Gastroesophageal sphincter (tissue), 4 donors: ENCODE data around the gene CFAP90. TPM values are rescaled to one million over a fixed set of nuclear protein-coding genes. Genes with fewer than 3 reads are reported as not detected.

Source experiments
- ATAC-seq: fragments of 150-250 bp; one replicate; pipeline ENCODE4 v1.9.1; 2016; ENCODE audit warnings: mild to moderate bottlenecking, moderate library complexity
- H3K27ac ChIP-seq, 4 donors: fragments of 200-600 bp; sonication (generic) in 3 of 4; 1 replicate in 3 of 4; 2 replicates in 1 of 4; pipeline ENCODE4 v1.5.1; 2016 to 2019
- H3K27me3 ChIP-seq: fragments of 200-600 bp; sonication (generic); one replicate; pipeline ENCODE4 v1.5.1; 2019
- H3K36me3 ChIP-seq, 2 donors: fragments of 200-600 bp; sonication (generic); one replicate each; pipeline ENCODE4 v1.5.1; 2019; ENCODE audit warnings: control low read depth in 1 of 2
- H3K4me1 ChIP-seq, 3 donors: fragments of 200-600 bp; sonication (generic); 1 replicate in 2 of 3; 2 replicates in 1 of 3; pipeline ENCODE4 v1.5.1; 2016 to 2019; ENCODE audit warnings: control low read depth in 2 of 3
- H3K4me3 ChIP-seq, 2 donors: fragments of 200-600 bp; sonication (generic); one replicate each; pipeline ENCODE4 v1.5.1; 2019; ENCODE audit warnings: mild to moderate bottlenecking in 1 of 2, moderate library complexity in 1 of 2
- H3K9me3 ChIP-seq, 3 donors: fragments of 200-600 bp; sonication (generic); one replicate each; pipeline ENCODE4 v1.5.1; 2017 to 2019; ENCODE audit warnings: control low read depth in 2 of 3
- EP300 ChIP-seq: sonication (generic); formaldehyde crosslinking; IDR thresholded peaks from one replicate; pipeline ENCODE4 v1.6.1; 2017; ENCODE audit warnings: antibody characterized with exemption, mild to moderate bottlenecking
- POLR2A ChIP-seq, 2 donors: fragments of 450-650 bp; IDR thresholded peaks; one replicate each; pipeline ENCODE4 v1.6.1; 2017; ENCODE audit warnings: antibody characterized with exemption in 2 of 2, mild to moderate bottlenecking in 2 of 2, moderate library complexity in 1 of 2
- POLR2AphosphoS5 ChIP-seq: sonication (generic); formaldehyde crosslinking; IDR thresholded peaks from one replicate; pipeline ENCODE4 v1.6.1; 2017; ENCODE audit warnings: antibody characterized with exemption
- WGBS, 2 donors: methylation state at CpG; one replicate each; pipeline ENCODE4 v1.1.5; 2018; ENCODE audit warnings: low coverage in 1 of 2; 5-methylcytosine and 5-hydroxymethylcytosine counted together
- total RNA-seq, 4 donors: library from RNA; depleted of rRNA; stranded (reverse); fragments of >200 nt; gene quantifications; one replicate each; pipeline ENCODE4 v1.1.0, GENCODE V29; 2016
- TF ChIP-seq, protein P1 (sequence below), 4 experiments: fragments of 200-600 bp in 2 of 4; fragments of 450-650 bp in 2 of 4; sonication (generic) in 1 of 4; IDR thresholded peaks; one replicate each; pipeline ENCODE4 v1.5.1; 2017 to 2019; ENCODE audit warnings: antibody characterized with exemption in 4 of 4, mild to moderate bottlenecking in 2 of 4, moderate library complexity in 2 of 4

CFAP90 gene
- total RNA-seq, 4 donors from 2014 or later: 0.54 TPM; not detected in 3

DNA sequence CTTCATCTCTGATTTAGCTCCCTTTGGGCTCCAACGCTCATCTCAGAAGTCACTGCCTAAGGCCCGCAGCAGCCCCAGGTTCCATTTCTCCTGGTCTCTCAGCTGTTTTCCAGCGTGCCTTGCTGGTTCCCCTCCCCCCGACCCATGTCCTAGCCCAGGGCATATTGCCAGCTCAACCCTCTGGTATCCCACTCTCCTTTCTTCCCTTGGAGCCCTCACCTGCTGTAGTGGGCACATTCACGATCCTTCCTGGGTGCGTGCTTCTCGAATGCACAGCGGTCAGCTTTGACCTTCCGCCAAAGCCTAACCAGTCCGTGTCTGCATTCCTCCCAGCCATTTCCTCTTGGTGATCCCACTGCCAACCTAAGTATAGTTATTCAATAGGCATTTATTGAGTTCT is 36.1 kb downstream of the CFAP90 start:
- Histone ChIP-seq H3K36me3 (no peaks in the 10 kb centered on the region), H3K27ac (no peak overlapping the region), H3K9me3 (no peaks in the 10 kb centered on the region), H3K4me1 (peaks cover 0 to 7% (median 4%) of the 10 kb centered on the region in 3 donors), H3K4me3 (no peak overlapping the region), H3K27me3 (no peaks in the 10 kb centered on the region)
- ATAC-seq: no peak
- 83 to 93% methylated on average over 3 to 10 of the region's 10 CpGs for WGBS, 2 donors
- TF ChIP-seq EP300: no peak
- no peak for TF ChIP-seq POLR2AphosphoS5
- TF ChIP-seq, protein P1, sequence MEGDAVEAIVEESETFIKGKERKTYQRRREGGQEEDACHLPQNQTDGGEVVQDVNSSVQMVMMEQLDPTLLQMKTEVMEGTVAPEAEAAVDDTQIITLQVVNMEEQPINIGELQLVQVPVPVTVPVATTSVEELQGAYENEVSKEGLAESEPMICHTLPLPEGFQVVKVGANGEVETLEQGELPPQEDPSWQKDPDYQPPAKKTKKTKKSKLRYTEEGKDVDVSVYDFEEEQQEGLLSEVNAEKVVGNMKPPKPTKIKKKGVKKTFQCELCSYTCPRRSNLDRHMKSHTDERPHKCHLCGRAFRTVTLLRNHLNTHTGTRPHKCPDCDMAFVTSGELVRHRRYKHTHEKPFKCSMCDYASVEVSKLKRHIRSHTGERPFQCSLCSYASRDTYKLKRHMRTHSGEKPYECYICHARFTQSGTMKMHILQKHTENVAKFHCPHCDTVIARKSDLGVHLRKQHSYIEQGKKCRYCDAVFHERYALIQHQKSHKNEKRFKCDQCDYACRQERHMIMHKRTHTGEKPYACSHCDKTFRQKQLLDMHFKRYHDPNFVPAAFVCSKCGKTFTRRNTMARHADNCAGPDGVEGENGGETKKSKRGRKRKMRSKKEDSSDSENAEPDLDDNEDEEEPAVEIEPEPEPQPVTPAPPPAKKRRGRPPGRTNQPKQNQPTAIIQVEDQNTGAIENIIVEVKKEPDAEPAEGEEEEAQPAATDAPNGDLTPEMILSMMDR (IDR thresholded peaks at IDR 0.05): no peak
- no peak for TF ChIP-seq POLR2A (IDR thresholded peaks at IDR 0.05)

DNA sequence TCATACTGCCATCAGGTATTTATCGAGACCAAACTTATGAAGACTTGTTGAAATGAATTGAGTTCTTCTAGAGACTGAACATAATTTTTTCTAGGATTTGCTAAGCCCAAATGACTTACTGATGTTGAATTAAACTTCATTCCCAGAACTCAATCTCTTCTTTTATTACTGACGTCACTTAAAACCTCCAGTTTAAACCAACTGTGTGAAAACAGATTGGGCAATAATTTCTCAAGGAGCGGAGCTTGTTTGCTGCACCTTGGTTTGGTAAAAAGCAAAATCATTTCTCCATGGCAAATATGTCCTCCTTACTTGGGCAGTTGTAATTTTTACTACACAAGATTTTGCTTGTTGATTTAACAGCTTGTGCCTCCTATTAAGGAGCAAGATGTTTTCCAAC is 37.4 kb downstream of the CFAP90 start:
- no peak overlapping the region for H3K4me3 ChIP-seq
- no peak overlapping the region for H3K27ac ChIP-seq

DNA sequence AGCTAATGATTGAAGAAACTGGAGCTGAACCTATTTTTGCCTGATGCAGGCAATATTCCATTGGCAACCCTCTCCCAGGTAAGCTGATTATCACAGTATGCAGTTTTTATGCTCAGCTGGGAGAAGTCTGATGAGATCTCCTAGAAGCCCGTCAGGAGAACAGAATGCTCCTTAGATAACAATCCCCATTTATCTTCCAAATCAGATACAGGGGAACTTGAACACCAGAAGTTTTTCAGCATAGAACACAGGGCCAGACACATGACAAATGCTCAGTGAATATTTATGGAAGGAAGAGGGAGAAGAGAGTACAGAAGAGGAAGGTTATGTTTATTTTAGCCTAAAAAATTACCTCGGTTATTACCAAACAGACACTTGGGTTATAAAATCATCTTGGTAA is 37.9 kb downstream of the CFAP90 start:
- Histone ChIP-seq H3K9me3 (no peaks in the 10 kb centered on the region), H3K4me1 (peaks cover 0 to 7% (median 4%) of the 10 kb centered on the region in 3 donors), H3K27ac (peak overlapping the region in 1 of 4 donors; percentile 15), H3K36me3 (no peaks in the 10 kb centered on the region), H3K4me3 (no peak overlapping the region), H3K27me3 (no peaks in the 10 kb centered on the region)
- 13 to 19% methylated on average over 2 of the region's 2 CpGs for WGBS, 2 donors
- no peak for ATAC-seq
- TF ChIP-seq POLR2A (IDR thresholded peaks at IDR 0.05) (no peak), EP300 (no peak), POLR2AphosphoS5 (no peak)
- TF ChIP-seq, protein P1 (IDR thresholded peaks at IDR 0.05): no peak

More for the DNA sequence above, 37.4 kb downstream of the CFAP90 start:
- Histone ChIP-seq H3K9me3 (no peaks in the 10 kb centered on the region), H3K27me3 (no peaks in the 10 kb centered on the region), H3K4me1 (peaks cover 0 to 7% (median 4%) of the 10 kb centered on the region in 3 donors), H3K36me3 (no peaks in the 10 kb centered on the region)
- TF ChIP-seq POLR2AphosphoS5: no peak
- 70 to 71% methylated on average over 3 of the region's 3 CpGs for WGBS, 2 donors
- ATAC-seq: no peak

DNA sequence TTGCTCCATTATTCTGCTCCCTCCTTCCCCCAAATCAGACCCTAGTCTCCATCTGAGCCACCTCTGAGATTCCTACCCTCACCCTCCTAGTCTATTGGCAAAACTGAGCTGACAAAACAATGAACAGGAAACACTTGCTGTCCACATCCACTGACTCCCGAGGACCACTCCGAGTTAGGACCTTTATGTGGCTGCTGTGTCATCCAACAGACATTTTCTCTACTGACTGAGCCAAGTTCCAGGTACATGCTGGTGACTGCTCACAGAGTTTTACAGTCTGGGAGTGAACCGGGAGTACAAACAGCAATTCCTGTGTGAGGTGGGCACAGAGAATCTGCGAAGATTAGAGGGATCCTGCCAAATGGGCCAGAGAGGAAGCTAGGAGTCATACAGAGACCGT is 39.2 kb downstream of the CFAP90 start:
- no peak overlapping the region for H3K27ac ChIP-seq
- no peak overlapping the region for H3K4me3 ChIP-seq
- no peak for ATAC-seq
- no peaks in the 10 kb centered on the region for H3K27me3 ChIP-seq
- WGBS, 2 donors: 68 to 79% methylated on average over 2 to 5 of the region's 5 CpGs
- no peaks in the 10 kb centered on the region for H3K36me3 ChIP-seq
- peaks cover 0 to 7% (median 4%) of the 10 kb centered on the region in 3 donors for H3K4me1 ChIP-seq
- no peak for TF ChIP-seq EP300
- H3K9me3 ChIP-seq: no peaks in the 10 kb centered on the region

DNA sequence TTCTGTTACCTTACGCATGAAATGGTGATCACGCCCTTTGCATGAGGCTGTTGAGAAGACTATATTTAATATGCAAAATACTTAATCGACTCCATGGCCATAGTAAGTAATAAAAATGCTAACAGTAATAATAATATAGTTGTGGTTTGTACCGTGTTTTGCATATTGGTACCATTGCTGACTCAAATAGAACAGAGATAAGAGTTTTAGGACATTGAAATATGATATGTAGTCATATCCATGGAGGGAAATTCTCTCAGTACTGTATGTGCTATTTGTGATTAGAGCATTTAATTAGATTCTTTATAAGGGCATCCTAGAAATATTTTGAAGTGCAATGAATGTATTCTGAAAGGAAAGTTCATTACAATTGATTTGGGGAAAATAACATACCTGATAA is 41.9 kb downstream of the CFAP90 start:
- Histone ChIP-seq H3K27ac (no peak overlapping the region), H3K4me1 (no peaks in the 10 kb centered on the region), H3K9me3 (no peaks in the 10 kb centered on the region), H3K27me3 (no peaks in the 10 kb centered on the region), H3K36me3 (peaks cover 0 to 9% of the 10 kb centered on the region in 2 donors), H3K4me3 (no peak overlapping the region)
- ATAC-seq: no peak
- WGBS, 2 donors: 90 to 91% methylated on average over 4 of the region's 4 CpGs
- TF ChIP-seq, protein P1 (IDR thresholded peaks at IDR 0.05): no peak
- TF ChIP-seq EP300: no peak
- TF ChIP-seq POLR2AphosphoS5: no peak
- no peak for TF ChIP-seq POLR2A (IDR thresholded peaks at IDR 0.05)

DNA sequence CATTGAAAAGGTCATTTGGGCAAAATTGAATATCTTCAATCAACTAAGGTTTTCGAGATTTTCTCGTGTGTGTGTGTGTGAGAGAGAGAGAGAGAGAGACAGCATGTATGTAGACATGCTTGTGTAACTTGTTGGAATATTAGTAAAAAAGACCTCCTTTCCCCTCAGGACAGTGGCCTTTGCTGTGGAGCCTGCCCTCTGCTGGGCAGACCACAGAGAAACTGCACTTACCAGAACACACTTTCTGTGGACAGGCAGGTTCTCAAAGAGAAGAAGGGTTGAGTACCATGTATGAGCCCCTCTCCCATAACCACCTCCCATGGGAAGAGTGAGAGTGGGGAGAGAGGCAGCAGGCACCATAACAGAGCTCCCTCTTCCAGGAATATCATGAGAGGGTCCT is 45.6 kb downstream of the CFAP90 start:
- WGBS, 2 donors: 95 to 100% methylated on average over 2 of the region's 2 CpGs

More for the DNA sequence above, 45.6 kb downstream of the CFAP90 start:
- no peak for ATAC-seq
- no peaks in the 10 kb centered on the region for H3K27me3 ChIP-seq
- peaks cover 0 to 18% of the 10 kb centered on the region in 2 donors for H3K36me3 ChIP-seq
- TF ChIP-seq, protein P1 (IDR thresholded peaks at IDR 0.05): no peak
- TF ChIP-seq POLR2AphosphoS5 (no peak), EP300 (no peak)
- no peak overlapping the region for H3K27ac ChIP-seq
- no peaks in the 10 kb centered on the region for H3K9me3 ChIP-seq
- H3K4me1 ChIP-seq: no peaks in the 10 kb centered on the region
- H3K4me3 ChIP-seq: no peak overlapping the region
